ENCODE results near the gene DEPDC1B. TPM values are rescaled to one million over a fixed set of nuclear protein-coding genes. Genes with fewer than 3 reads are reported as not detected.

DEPDC1B gene
- total RNA-seq, 1 experiment from 2014 or later: 22.2 TPM

DNA sequence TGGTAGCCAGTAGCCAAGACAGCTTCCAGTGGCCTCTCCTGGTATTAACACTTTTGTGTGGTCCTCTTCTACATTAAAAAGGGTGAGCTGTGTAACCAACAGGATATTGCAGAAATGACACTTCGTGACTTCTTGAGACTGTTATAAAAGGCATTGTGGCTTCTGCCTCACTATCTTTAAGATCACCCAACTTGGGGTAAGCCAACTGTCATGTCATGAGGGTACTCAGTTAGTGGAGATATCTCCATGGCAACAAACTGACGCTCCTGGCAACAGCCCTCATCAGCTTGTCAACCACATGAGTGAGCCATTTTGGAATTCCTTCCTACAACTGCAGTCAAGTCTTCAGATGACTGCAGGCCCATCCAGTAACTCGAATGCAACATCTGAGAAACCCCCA, 121.7 kb downstream of the DEPDC1B start:
- DNase-seq (ENCODE audit: low read depth, low spot score): no peak
- in situ Hi-C loops (cut with HindIII; ENCODE audit: low pct_unique_long_range_greater_than_20kb, low sequenced_read_pairs): no loop called here
- no peak overlapping the region for H3K4me3 ChIP-seq (ENCODE audit: low read depth in 2 of 2, low read length in 2 of 2)
- intact Hi-C loops (cut with micrococcal nuclease; ENCODE audit: unreplicated experiment): no loop called here
- no peaks in the 10 kb centered on the region for H3K9me3 ChIP-seq (ENCODE audit: control insufficient read depth, insufficient read depth, low read depth, low read length)
- no peaks in the 10 kb centered on the region for H3K27me3 ChIP-seq (ENCODE audit: control insufficient read depth, insufficient read depth, low read length)
- H3K36me3 ChIP-seq (ENCODE audit: control insufficient read depth, insufficient read depth, low read length): no peaks in the 10 kb centered on the region
- no TSS peak for BruUV-seq (replicated peaks)
- ATAC-seq: no peak
- TF ChIP-seq TCF7L2 (IDR thresholded peaks at IDR 0.05; ENCODE audit: low read depth, low read length) (no peak), SIN3A (IDR thresholded peaks at IDR 0.05; ENCODE audit: borderline replicate concordance, insufficient read depth, low read depth, low read length) (no peak), CTCF (IDR thresholded peaks at IDR 0.05) (no peak), POLR2AphosphoS5 (IDR thresholded peaks at IDR 0.05; ENCODE audit: low read depth, low read length) (no peak)
- TF ChIP-seq, protein P1, sequence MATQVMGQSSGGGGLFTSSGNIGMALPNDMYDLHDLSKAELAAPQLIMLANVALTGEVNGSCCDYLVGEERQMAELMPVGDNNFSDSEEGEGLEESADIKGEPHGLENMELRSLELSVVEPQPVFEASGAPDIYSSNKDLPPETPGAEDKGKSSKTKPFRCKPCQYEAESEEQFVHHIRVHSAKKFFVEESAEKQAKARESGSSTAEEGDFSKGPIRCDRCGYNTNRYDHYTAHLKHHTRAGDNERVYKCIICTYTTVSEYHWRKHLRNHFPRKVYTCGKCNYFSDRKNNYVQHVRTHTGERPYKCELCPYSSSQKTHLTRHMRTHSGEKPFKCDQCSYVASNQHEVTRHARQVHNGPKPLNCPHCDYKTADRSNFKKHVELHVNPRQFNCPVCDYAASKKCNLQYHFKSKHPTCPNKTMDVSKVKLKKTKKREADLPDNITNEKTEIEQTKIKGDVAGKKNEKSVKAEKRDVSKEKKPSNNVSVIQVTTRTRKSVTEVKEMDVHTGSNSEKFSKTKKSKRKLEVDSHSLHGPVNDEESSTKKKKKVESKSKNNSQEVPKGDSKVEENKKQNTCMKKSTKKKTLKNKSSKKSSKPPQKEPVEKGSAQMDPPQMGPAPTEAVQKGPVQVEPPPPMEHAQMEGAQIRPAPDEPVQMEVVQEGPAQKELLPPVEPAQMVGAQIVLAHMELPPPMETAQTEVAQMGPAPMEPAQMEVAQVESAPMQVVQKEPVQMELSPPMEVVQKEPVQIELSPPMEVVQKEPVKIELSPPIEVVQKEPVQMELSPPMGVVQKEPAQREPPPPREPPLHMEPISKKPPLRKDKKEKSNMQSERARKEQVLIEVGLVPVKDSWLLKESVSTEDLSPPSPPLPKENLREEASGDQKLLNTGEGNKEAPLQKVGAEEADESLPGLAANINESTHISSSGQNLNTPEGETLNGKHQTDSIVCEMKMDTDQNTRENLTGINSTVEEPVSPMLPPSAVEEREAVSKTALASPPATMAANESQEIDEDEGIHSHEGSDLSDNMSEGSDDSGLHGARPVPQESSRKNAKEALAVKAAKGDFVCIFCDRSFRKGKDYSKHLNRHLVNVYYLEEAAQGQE (IDR thresholded peaks at IDR 0.05; ENCODE audit: insufficient read depth in 1 of 2, low read depth in 2 of 2, low read length in 1 of 2): no peak
- no peaks in the 10 kb centered on the region for H3K4me1 ChIP-seq (ENCODE audit: control insufficient read depth, insufficient read depth, low read length)
- H3K27ac ChIP-seq (ENCODE audit: low read length): no peak overlapping the region
- ChIA-PET POLR2A (no interaction called here), CTCF (no interaction called here)

GRCh38 chr5:60577116-60577515, 122.8 kb downstream of the DEPDC1B start:
- no peaks in the 10 kb centered on the region for H3K36me3 ChIP-seq (ENCODE audit: control insufficient read depth, insufficient read depth, low read length)
- intact Hi-C loops (cut with micrococcal nuclease; ENCODE audit: unreplicated experiment) (no loop called here), in situ Hi-C loops (cut with HindIII; ENCODE audit: low pct_unique_long_range_greater_than_20kb, low sequenced_read_pairs) (no loop called here)
- BruUV-seq (replicated peaks): no TSS peak
- H3K27ac ChIP-seq (ENCODE audit: low read length): no peak overlapping the region
- no peaks in the 10 kb centered on the region for H3K9me3 ChIP-seq (ENCODE audit: control insufficient read depth, insufficient read depth, low read depth, low read length)
- ATAC-seq (no peak), DNase-seq (ENCODE audit: low read depth, low spot score) (no peak)
- TF ChIP-seq POLR2AphosphoS5 (IDR thresholded peaks at IDR 0.05; ENCODE audit: low read depth, low read length): no peak
- H3K27me3 ChIP-seq (ENCODE audit: control insufficient read depth, insufficient read depth, low read length): no peaks in the 10 kb centered on the region
- no peaks in the 10 kb centered on the region for H3K4me1 ChIP-seq (ENCODE audit: control insufficient read depth, insufficient read depth, low read length)
- no peak overlapping the region for H3K4me3 ChIP-seq (ENCODE audit: low read depth in 2 of 2, low read length in 2 of 2)
- ChIA-PET POLR2A (no interaction called here), CTCF (no interaction called here)

DNA sequence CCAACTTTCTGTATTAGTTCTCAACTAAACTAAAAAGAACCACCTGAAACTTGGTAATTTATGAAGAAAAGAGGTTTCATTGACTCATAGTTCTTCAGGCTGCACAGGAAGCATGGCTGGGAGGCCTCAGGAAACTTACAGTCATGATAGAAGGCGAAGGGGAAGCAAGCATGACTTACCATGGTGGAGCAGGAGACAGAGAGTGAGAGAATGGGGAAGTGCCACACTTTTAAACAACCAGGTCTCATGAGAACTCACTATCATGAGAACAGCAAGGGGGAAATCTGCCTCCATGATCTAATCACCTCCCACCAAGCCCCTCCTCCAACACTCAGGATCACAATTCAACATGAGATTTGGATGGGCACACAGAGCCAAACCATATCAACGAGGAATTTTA, 123.5 kb downstream of the DEPDC1B start:
- ChIA-PET POLR2A (no interaction called here), CTCF (no interaction called here)
- Histone ChIP-seq H3K4me1 (ENCODE audit: control insufficient read depth, insufficient read depth, low read length) (no peaks in the 10 kb centered on the region), H3K27me3 (ENCODE audit: control insufficient read depth, insufficient read depth, low read length) (no peaks in the 10 kb centered on the region), H3K9me3 (ENCODE audit: control insufficient read depth, insufficient read depth, low read depth, low read length) (no peaks in the 10 kb centered on the region), H3K4me3 (ENCODE audit: low read depth in 2 of 2, low read length in 2 of 2) (no peak overlapping the region), H3K27ac (ENCODE audit: low read length) (no peak overlapping the region), H3K36me3 (ENCODE audit: control insufficient read depth, insufficient read depth, low read length) (no peaks in the 10 kb centered on the region)
- TF ChIP-seq SIN3A (IDR thresholded peaks at IDR 0.05; ENCODE audit: borderline replicate concordance, insufficient read depth, low read depth, low read length) (no peak), CTCF (IDR thresholded peaks at IDR 0.05) (no peak), POLR2AphosphoS5 (IDR thresholded peaks at IDR 0.05; ENCODE audit: low read depth, low read length) (no peak), TCF7L2 (IDR thresholded peaks at IDR 0.05; ENCODE audit: low read depth, low read length) (no peak)
- TF ChIP-seq, protein P1 (IDR thresholded peaks at IDR 0.05; ENCODE audit: insufficient read depth in 1 of 2, low read depth in 2 of 2, low read length in 1 of 2): no peak
- BruUV-seq (replicated peaks): no TSS peak
- intact Hi-C loops (cut with micrococcal nuclease; ENCODE audit: unreplicated experiment) (no loop called here), in situ Hi-C loops (cut with HindIII; ENCODE audit: low pct_unique_long_range_greater_than_20kb, low sequenced_read_pairs) (no loop called here)
- DNase-seq (ENCODE audit: low read depth, low spot score) (no peak), ATAC-seq (no peak)
